Tongue (tissue), 2 donors: ENCODE measurements around the gene TMCC2. TPM values are rescaled to one million over a fixed set of nuclear protein-coding genes. Genes with fewer than 3 reads are reported as not detected.

Experiments used
- DNase-seq: peaks from one replicate; pipeline ENCODE4 v3.0.0-alpha.2; 2015
- total RNA-seq: library from RNA; depleted of rRNA; stranded (reverse); fragments of >200 nt; gene quantifications from one replicate; pipeline ENCODE4 v1.2.3, GENCODE V29; 2014

TMCC2 gene
- total RNA-seq, 1 donor from 2014 or later, result 14.1 TPM

GRCh38 chr1:205241366-205242030 lies 13.8 kb downstream of the TMCC2 start:
- peak; percentile 89 for DNase-seq

- DNase-seq, result no peak
These were observed 15.8 kb downstream of the TMCC2 start for GRCh38 chr1:205243350-205244191.

- DNase-seq, result no peak
These were observed 16.6 kb downstream of the TMCC2 start for GRCh38 chr1:205244384-205244783.

- no peak for DNase-seq
These were observed 17.4 kb downstream of the TMCC2 start for GRCh38 chr1:205245096-205245495.

DNA sequence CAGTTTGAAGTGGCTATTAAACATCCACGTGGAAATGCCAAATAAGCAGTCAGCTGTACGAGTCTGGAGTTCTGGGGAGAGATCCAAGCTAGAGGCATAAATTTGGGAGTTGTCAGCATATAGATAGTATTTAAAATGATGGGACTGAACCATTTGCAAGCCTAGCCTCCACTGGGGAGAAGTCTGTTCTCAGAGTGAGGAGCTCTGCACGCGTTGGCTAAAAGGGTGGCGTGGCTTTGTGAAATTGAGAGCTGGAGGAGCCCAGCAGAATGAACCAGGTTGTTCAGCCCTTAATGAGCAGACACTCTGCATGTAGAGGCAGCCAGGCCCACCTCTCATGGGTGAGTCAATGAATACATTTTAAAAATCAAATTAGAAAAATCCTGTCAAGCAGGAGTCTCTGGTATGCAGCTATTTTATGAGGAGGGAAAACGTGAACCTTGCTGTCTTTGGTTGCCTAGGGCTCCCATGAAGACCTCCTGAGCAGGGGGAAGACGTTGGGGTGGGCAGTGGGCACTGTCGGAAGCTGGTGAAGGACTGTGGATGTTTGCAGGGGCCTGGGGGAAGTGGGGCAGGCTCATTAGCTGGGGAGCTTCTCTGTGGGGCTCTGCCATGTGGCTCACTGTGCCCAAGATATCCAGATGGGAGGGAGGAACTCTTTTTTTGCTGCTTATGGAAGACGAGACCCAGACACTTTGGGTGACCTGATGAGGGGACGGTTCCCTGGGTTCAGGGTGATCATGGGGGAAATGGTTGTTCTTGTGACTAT lies 18.8 kb downstream of the TMCC2 start:
- no peak for DNase-seq

- peak; percentile 91 for DNase-seq
These were observed 19.6 kb downstream of the TMCC2 start for GRCh38 chr1:205247130-205247921.

- DNase-seq, result peak; percentile 89
These were observed 21.3 kb downstream of the TMCC2 start for GRCh38 chr1:205248793-205249601.

- no peak for DNase-seq
These were observed 21.9 kb downstream of the TMCC2 start for GRCh38 chr1:205249651-205250050.

- DNase-seq, result no peak
These were observed 23.0 kb downstream of the TMCC2 start for GRCh38 chr1:205250699-205251098.

DNA sequence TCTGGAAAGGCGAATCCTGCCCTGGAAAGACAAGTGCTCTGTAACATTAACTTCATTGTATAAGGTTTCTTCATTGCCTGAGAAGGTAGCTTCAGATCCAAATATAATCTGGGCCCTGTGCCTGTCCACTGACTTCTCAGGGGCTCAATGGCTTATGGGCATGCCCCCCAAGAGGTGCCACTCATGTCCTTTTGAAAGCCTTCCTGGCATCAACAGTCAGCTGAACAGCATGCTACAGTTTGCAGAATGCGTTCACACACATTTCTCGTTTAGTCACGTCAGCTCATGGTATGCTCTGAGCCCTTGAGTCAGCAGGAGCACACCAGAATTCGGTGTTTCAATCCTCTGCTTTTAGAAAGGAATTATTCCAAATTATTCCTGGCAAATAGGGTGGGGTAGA lies 23.8 kb downstream of the TMCC2 start:
- DNase-seq, result no peak

- DNase-seq, result peak; percentile 96
These were observed 28.4 kb downstream of the TMCC2 start for GRCh38 chr1:205255941-205256780.

GRCh38 chr1:205256951-205257625 lies 29.3 kb downstream of the TMCC2 start:
- no peak for DNase-seq

- DNase-seq, result no peak
These were observed 30.0 kb downstream of the TMCC2 start for GRCh38 chr1:205257735-205258134.

DNA sequence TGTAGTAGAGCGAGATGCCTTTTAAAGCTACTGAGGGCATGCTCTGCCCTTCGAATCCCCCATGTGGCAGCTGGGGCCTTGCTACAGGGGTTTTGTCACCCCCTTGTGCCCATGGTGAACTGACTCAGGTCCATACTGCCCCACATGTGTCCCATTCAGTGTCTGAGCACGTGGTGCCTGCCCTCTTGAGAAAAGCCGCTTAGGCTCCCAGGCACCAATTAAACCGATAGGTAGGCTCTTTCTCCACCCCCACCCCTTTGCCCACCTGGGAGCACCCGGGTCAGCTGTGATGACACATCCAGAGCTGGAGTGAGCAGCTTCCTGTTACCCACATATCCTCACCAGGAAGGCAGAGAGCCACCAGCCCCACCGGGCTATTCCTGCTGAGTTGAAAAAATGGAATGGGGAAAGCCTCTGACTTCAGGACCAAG lies 30.5 kb downstream of the TMCC2 start:
- DNase-seq, result no peak

- DNase-seq, result no peak
These were observed 31.0 kb downstream of the TMCC2 start for GRCh38 chr1:205258719-205259118.

DNA sequence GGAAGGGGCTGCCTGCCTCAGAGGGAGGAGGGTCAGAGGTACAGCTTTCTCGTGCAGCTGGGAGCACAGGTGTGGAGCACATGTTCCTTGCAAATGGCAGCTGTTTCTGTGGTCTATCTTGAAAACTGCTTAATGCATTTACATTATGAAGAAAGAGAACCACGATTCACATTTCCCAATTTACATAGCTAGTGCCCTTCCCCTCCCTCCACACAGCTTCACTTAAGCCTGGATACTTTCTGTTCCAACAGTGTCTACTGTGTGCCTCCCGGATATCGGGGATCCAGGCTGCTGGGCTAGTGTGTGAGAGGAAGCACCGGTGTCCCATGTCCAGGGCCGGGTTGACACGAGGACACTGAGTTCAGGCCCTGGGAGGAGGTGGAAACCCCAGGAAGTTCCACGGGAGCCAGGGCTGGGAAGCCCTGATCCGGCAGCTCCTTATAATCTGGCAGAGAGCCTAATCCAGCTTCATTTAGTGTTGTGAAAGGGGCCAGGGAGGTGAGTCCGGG lies 31.6 kb downstream of the TMCC2 start:
- DNase-seq, result peak; percentile 41

DNA sequence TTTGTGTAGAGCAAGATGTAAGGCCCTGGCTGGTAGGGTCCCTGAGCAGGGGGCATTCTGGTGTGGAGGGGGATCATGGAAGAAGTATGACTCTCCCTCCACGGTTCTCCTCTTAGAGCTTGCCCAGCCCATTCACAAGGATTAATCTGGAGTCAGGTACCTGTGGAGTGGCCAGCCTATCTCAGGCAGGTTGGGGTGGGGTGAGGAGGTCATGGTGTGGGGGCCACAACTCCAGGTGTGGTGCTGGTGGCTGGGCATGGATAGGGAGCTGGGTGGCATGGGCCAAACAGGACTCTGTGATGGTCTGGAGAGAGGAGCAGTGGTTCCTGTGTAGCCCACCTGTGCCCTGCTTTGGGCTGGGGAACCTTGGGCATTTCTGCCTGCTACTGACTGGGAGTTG lies 32.3 kb downstream of the TMCC2 start:
- no peak for DNase-seq

GRCh38 chr1:205260948-205261732 lies 33.4 kb downstream of the TMCC2 start:
- no peak for DNase-seq
